ENCODE results near the gene PDCD4.

DNA sequence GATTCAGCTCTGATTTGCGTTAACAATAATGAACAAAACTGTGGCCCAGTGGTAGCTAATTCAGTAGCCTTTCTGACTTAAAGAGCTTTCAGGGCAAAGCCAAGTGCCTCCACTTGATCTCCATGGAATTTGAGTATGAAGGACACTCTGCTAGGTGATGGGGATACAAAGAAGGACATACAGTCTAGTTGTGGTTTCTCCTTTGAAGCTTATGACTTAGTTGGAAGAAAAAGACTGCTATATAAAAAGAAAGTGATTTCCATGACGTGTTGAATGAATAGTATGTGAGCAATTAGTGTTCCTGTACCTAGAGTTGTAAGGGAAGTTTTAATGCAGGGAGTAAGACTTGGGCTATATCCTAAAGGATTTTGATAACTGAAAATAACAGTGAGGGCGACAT is 8.3 kb downstream of the PDCD4 start:
- TF ChIP-seq, protein P1, sequence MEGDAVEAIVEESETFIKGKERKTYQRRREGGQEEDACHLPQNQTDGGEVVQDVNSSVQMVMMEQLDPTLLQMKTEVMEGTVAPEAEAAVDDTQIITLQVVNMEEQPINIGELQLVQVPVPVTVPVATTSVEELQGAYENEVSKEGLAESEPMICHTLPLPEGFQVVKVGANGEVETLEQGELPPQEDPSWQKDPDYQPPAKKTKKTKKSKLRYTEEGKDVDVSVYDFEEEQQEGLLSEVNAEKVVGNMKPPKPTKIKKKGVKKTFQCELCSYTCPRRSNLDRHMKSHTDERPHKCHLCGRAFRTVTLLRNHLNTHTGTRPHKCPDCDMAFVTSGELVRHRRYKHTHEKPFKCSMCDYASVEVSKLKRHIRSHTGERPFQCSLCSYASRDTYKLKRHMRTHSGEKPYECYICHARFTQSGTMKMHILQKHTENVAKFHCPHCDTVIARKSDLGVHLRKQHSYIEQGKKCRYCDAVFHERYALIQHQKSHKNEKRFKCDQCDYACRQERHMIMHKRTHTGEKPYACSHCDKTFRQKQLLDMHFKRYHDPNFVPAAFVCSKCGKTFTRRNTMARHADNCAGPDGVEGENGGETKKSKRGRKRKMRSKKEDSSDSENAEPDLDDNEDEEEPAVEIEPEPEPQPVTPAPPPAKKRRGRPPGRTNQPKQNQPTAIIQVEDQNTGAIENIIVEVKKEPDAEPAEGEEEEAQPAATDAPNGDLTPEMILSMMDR (IDR thresholded peaks at IDR 0.05; ENCODE audit: low read depth, low read length, poor library complexity, severe bottlenecking): no peak
- no peak for TF ChIP-seq EZH2phosphoT487 (IDR thresholded peaks at IDR 0.05; ENCODE audit: borderline replicate concordance, low read length)

Data from DOHH2 (cell line).